ENCODE measurements around the gene FKBP14.

FKBP14 gene

DNA sequence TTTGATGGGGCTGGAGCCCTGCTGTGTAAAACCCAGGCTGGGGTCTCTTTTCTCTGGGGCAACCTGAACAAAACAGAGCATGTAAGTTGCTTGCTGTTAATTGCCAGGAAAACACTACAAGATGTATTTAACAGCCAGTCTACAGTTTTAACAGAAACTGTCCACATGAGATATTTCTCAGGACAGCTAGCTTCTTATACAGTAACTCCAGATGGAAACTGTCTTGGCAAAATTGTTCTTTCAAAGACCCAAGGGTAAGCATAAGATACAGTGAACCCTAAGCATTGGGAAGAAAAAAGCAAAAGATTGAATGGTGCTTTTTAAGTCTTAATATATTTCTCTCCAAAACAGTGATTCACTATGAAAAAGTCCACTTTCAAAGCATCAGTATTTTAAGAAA lies 8.1 kb downstream of the FKBP14 start:
- TF ChIP-seq, protein P1, sequence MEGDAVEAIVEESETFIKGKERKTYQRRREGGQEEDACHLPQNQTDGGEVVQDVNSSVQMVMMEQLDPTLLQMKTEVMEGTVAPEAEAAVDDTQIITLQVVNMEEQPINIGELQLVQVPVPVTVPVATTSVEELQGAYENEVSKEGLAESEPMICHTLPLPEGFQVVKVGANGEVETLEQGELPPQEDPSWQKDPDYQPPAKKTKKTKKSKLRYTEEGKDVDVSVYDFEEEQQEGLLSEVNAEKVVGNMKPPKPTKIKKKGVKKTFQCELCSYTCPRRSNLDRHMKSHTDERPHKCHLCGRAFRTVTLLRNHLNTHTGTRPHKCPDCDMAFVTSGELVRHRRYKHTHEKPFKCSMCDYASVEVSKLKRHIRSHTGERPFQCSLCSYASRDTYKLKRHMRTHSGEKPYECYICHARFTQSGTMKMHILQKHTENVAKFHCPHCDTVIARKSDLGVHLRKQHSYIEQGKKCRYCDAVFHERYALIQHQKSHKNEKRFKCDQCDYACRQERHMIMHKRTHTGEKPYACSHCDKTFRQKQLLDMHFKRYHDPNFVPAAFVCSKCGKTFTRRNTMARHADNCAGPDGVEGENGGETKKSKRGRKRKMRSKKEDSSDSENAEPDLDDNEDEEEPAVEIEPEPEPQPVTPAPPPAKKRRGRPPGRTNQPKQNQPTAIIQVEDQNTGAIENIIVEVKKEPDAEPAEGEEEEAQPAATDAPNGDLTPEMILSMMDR (IDR thresholded peaks at IDR 0.05; ENCODE audit: low read depth, low read length): no peak

DNA sequence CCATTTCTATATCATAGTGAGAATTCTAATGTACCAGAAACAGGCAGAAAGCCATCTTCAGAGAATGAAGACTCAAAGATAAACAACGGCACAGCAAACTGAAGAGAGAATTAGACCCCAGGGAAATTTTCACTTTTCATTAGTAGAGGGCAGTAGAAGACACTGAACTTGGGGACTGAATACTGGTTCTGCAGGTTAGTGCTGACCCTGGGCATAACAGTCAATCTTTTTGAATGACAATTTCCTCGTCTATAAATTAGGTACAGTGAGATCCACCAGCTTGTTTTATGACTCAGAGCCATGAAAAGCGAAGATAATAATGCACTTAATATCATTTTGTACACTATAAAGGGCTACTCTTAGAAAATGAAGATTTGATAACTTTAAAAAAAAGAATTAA lies 13.7 kb downstream of the FKBP14 start:
- H3K27ac ChIP-seq: no peak overlapping the region
- H3K9me3 ChIP-seq (ENCODE audit: severe bottlenecking): no peaks in the 10 kb centered on the region
- no peaks in the 10 kb centered on the region for H3K27me3 ChIP-seq (ENCODE audit: insufficient read depth, low read depth, severe bottlenecking)
- peaks cover 4% of the 10 kb centered on the region for H3K36me3 ChIP-seq
- H3K4me3 ChIP-seq (ENCODE audit: low read depth, low read length): no peak overlapping the region
- TF ChIP-seq, protein P1 (IDR thresholded peaks at IDR 0.05; ENCODE audit: low read depth, low read length): no peak
- no peak for DNase-seq

More for the DNA sequence above, 8.1 kb downstream of the FKBP14 start:
- no peak for DNase-seq
- Histone ChIP-seq H3K36me3 (peaks cover 10% of the 10 kb centered on the region), H3K27me3 (ENCODE audit: insufficient read depth, low read depth, severe bottlenecking) (no peaks in the 10 kb centered on the region), H3K27ac (no peak overlapping the region), H3K4me3 (ENCODE audit: low read depth, low read length) (no peak overlapping the region), H3K9me3 (ENCODE audit: severe bottlenecking) (no peaks in the 10 kb centered on the region)

DNA sequence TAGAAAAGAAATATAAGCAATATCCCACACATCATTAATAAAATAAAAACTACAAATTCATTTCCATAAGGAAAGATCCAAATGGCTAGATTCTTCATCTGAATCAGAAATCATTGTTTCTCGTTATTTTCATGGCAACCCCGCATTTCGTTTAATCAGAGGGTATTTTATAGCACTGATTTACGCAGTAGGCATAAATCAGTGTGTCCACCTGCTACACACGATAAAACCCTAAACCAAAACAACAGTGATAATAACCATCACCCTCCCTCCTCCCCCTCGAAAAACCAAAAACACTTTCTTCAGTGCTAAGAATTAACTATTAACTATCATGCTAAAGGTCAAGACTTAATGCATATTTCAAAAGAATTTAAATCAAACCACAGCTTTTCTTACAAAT lies 16.5 kb downstream of the FKBP14 start:
- H3K9me3 ChIP-seq (ENCODE audit: severe bottlenecking): no peaks in the 10 kb centered on the region
- TF ChIP-seq, protein P1 (IDR thresholded peaks at IDR 0.05; ENCODE audit: low read depth, low read length): no peak
- no peak overlapping the region for H3K4me3 ChIP-seq (ENCODE audit: low read depth, low read length)
- peaks cover 4% of the 10 kb centered on the region; the same call in 1 of the 2 replicates for H3K36me3 ChIP-seq
- no peaks in the 10 kb centered on the region for H3K27me3 ChIP-seq (ENCODE audit: insufficient read depth, low read depth, severe bottlenecking)
- DNase-seq: no peak
- H3K27ac ChIP-seq: no peak overlapping the region

GRCh38 chr7:30005464-30005863 lies 21.0 kb downstream of the FKBP14 start:
- TF ChIP-seq, protein P1 (IDR thresholded peaks at IDR 0.05; ENCODE audit: low read depth, low read length): no peak
- Histone ChIP-seq H3K27ac (no peak overlapping the region), H3K36me3 (no peaks in the 10 kb centered on the region)

DNA sequence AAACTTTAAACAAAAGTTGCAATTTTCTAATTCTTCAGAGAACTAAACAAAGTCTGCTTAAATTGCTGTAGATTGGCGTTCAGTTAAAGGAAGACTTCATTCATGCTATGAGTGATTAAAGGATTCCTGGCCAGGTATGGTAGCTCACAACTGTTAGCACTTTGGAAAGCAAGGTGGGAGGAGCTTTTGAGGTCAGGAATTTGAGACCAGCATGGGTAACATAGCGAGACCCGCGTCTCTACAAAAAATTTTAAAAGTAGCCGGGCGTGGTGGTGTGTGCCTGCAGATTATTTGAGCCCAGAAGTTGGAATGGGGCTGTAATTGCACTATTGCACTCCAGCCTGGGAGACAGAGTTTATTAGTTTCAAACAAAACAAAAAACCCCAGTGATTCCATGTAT lies 23.4 kb downstream of the FKBP14 start:
- Histone ChIP-seq H3K27me3 (ENCODE audit: insufficient read depth, low read depth, severe bottlenecking) (no peaks in the 10 kb centered on the region), H3K36me3 (no peaks in the 10 kb centered on the region), H3K27ac (no peak overlapping the region), H3K4me3 (ENCODE audit: low read depth, low read length) (no peak overlapping the region), H3K9me3 (ENCODE audit: severe bottlenecking) (no peaks in the 10 kb centered on the region)
- DNase-seq: no peak
- TF ChIP-seq, protein P1 (IDR thresholded peaks at IDR 0.05; ENCODE audit: low read depth, low read length): no peak

More at GRCh38 chr7:30005464-30005863, 21.0 kb downstream of the FKBP14 start:
- no peak for DNase-seq
- H3K4me3 ChIP-seq (ENCODE audit: low read depth, low read length): no peak overlapping the region
- no peaks in the 10 kb centered on the region for H3K9me3 ChIP-seq (ENCODE audit: severe bottlenecking)
- H3K27me3 ChIP-seq (ENCODE audit: insufficient read depth, low read depth, severe bottlenecking): no peaks in the 10 kb centered on the region

DNA sequence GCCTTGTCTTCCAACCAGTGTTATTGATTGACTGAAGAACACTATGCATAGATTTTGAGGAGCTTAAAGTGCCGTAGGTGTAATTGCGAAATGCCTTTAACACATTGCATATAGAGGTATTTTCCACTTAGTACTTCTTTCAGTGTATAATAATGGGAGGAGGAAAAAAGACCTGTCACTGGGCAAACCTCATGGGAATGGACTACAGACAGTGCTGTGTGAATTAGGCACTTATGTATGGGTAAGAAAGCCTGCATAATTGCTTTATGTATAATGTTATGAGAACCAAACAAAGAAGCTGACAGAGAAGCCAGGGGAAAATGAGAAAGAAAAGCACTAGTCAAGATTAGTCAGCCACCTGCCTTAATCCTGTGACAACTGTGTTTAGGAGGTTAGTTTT lies 24.5 kb downstream of the FKBP14 start:
- TF ChIP-seq, protein P1 (IDR thresholded peaks at IDR 0.05; ENCODE audit: low read depth, low read length): no peak
- Histone ChIP-seq H3K9me3 (ENCODE audit: severe bottlenecking) (no peaks in the 10 kb centered on the region), H3K4me3 (ENCODE audit: low read depth, low read length) (no peak overlapping the region), H3K27ac (no peak overlapping the region), H3K27me3 (ENCODE audit: insufficient read depth, low read depth, severe bottlenecking) (no peaks in the 10 kb centered on the region), H3K36me3 (no peaks in the 10 kb centered on the region)
- DNase-seq: no peak
